C4-2B (cell line): ENCODE data around the gene RTN4.

Experiments used
- CTCF ChIP-seq: fragments of 450-650 bp; conservative IDR thresholded peaks from 2 replicates; pipeline ENCODE4 v1.5.1; 2017; ENCODE audit warnings: mild to moderate bottlenecking
- ZFX ChIP-seq: fragments of 450-650 bp; IDR thresholded peaks from 2 replicates; pipeline ENCODE4 v1.6.1; 2017

- no peak for TF ChIP-seq CTCF
- no peak for TF ChIP-seq ZFX
Observed at GRCh38 chr2:54954158-54954557, 96.1 kb downstream of the RTN4 start.
